Adipose tissue (tissue), 3 donors: ENCODE data around the gene TAS2R31. TPM values are rescaled to one million over a fixed set of nuclear protein-coding genes. Genes with fewer than 3 reads are reported as not detected.
"Not testable (repeated sequence)": the region's sequence is repeated elsewhere in the genome, so short reads cannot be mapped to it uniquely, and the experiment has no call there.

Source experiments
- H3K27ac ChIP-seq: one replicate; pipeline ENCODE4 v1.5.1; 2013; ENCODE audit warnings: low read depth, low read length
- WGBS, 3 donors: extraction: QIAGEN DNeasy Blood & Tissue Kit; methylation state at CpG; one replicate each; pipeline ENCODE4 v1.1.7; 2013; 5-methylcytosine and 5-hydroxymethylcytosine counted together
- polyA plus RNA-seq, 3 donors: library from polyadenylated mRNA; stranded (reverse); fragments of 200-250 nt; gene quantifications; one replicate each; pipeline ENCODE4 v1.2.3, GENCODE V29; 2013
- donor health status: healthy with polysubstance abuse.
- donor health status: Bipolar disorder and iron deficiency.
- donor health status: healthy.

Gene TAS2R31, protein sequence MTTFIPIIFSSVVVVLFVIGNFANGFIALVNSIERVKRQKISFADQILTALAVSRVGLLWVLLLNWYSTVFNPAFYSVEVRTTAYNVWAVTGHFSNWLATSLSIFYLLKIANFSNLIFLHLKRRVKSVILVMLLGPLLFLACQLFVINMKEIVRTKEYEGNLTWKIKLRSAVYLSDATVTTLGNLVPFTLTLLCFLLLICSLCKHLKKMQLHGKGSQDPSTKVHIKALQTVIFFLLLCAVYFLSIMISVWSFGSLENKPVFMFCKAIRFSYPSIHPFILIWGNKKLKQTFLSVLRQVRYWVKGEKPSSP
- polyA plus RNA-seq: under 1 TPM; 0.06 to 0.67 (median 0.12) TPM

DNA sequence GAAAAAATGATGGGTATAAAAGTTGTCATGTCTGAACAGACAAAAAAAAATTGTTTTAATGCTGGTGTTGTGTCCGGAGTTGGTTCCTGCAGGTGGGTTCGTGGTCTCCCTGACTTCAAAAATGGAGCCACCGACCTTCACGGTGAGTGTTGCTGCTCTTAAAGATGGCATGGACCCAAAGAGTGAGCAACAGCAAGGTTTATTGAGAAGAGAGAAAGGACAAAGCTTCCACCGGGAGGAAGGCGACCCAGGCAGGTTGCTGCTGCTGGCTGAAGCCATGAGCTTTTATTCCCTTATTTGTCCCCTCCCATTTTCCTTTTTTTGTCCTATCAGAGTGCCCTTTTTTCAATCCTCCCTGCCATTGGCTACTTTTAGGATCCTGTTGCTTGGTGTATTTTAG, at the start of gene TAS2R31:
TSS of gene TAS2R31 (minus strand) at position 101 of the 400 bp plus-strand sequence. CDS start at position 29, 72 bp downstream.
- H3K27ac ChIP-seq: no peak within 1 kb of the TSS
- 97 to 99% (median 98%) methylated on average over 6 of the region's 6 CpGs for WGBS, 3 donors

DNA sequence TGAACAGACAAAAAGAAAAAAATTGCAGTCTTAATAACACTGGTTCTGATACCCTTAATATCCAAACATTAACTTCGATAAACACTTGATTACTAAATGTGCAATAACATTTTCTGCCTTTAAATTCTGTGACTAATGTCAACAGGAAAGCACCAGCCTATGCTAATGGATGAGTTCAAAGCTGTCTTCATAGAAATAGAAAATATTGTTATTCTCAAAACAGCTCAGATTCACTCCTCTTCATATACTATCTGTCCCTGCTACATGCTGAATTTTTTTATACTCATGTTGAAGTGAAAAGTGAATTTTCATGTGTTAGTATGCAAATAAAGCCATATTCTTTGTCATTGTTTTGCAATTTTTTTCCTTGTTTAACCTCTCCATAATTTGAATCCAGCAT, 47.0 kb upstream of the TAS2R31 start:
- 94 to 100% (median 100%) methylated on average over 1 of the region's 1 CpG for WGBS, 3 donors
- no peak overlapping the region for H3K27ac ChIP-seq

GRCh38 chr12:11075642-11076041, 44.4 kb upstream of the TAS2R31 start:
- WGBS, 3 donors: 0 to 82% (median 75%) methylated on average over 2 to 3 of the region's 3 CpGs
- H3K27ac ChIP-seq: no peak overlapping the region

- no peak overlapping the region for H3K27ac ChIP-seq
Observed at GRCh38 chr12:11071414-11071813, 40.2 kb upstream of the TAS2R31 start.

GRCh38 chr12:11070999-11071398, 39.8 kb upstream of the TAS2R31 start:
- no peak overlapping the region for H3K27ac ChIP-seq
- WGBS, 3 donors: 65 to 86% methylated on average over 1 of the region's 1 CpG; no CpG with 5 or more reads in 1 of the 3 donors

More at GRCh38 chr12:11071414-11071813, 40.2 kb upstream of the TAS2R31 start:
- WGBS, 3 donors: 46 to 65% (median 48%) methylated on average over 4 of the region's 4 CpGs

DNA sequence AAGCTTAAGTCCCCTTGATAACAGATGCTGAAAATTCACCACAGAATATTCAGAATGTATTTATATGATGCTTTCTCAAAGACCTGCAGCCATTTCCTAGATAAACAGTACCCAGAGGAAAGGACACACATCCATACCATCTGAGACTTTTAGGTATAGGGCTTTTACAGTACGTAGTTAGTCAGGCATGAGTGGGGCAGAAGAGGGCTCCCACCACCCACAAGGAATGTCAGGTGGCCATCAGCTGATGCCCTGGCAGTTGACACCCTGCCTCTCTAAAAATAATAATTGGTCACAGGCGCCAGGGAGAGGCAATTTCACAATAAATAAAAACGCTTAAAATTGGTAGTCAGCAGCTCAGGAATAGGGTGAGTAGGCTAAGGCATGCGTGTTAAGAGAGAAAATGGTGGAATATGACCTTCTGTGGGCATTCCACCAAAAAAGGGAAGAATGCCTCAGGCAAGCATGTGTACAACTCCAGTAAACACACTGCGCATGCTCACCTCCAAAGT, 38.7 kb upstream of the TAS2R31 start:
- no peak overlapping the region for H3K27ac ChIP-seq
- WGBS, 3 donors: 78 to 90% (median 87%) methylated on average over 5 of the region's 5 CpGs

DNA sequence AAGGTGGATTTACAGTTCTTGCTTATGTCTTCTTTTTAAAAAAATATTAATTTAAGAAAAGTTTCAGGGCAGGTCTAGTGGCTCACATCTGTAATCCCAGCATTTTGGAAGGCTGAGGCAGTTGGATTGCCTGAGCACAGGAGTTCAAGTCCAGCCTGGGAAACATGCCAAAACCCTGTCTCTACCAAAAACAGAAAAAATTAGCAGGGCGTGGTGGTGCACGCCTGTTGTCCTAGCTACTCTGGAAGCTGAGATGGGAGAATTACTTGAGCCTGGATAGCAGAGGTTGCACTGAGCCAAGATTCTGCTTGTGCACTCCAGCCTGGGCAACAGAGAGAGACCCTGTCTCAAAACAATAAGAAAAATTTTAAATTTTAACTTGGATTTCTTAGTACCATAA, 36.3 kb upstream of the TAS2R31 start:
- 27 to 68% (median 34%) methylated on average over 2 of the region's 2 CpGs for WGBS, 3 donors
- H3K27ac ChIP-seq: no peak overlapping the region

DNA sequence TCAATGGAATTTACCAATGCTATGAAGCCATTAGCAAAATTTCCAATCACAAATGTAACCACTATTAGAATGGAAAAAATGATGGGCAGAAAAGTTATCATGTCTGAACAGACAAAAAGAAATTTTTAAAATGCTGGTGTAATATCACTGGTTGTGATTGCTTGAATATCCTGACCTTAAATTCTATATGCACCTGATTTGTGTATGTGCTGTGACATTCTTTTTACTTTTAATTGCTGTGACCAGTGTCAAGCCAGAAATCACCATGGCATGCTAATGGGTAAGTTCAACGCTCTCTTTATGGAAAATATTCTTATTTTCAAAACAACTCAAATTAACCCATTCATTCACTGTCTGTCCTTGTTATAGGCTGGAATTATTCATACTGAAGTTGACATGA, 31.0 kb upstream of the TAS2R31 start, which contains the start of gene TAS2R46:
TSS of gene TAS2R46 (minus strand) at position 101 of the 400 bp plus-strand sequence. CDS start at position 101, 0 bp downstream.
- H3K27ac ChIP-seq: not testable (repeated sequence)
- WGBS, 3 donors: 89 to 100% (median 95%) methylated on average over 1 of the region's 1 CpG

GRCh38 chr12:11059784-11060183, 28.6 kb upstream of the TAS2R31 start:
- no peak overlapping the region for H3K27ac ChIP-seq

DNA sequence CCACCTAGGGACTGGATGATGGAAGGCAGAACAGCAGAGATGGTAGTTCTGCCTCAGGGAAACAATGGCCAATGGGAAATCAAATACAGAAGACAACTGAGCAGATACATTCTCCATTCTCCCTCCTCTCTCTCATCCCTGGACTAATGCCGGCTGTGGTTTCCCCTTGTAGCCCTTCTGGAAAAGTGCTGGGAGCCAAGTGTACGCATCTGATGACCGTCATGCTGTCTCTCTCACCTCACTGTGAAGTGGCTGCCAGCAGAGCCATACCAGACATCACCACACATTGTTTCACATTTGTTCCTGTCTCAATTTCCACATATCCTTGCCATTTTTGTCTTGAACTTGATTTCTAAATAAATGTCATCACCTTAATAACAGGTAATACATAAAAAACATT, 27.8 kb upstream of the TAS2R31 start:
- no peak overlapping the region for H3K27ac ChIP-seq
- WGBS, 3 donors: 90 to 92% (median 91%) methylated on average over 3 of the region's 3 CpGs

DNA sequence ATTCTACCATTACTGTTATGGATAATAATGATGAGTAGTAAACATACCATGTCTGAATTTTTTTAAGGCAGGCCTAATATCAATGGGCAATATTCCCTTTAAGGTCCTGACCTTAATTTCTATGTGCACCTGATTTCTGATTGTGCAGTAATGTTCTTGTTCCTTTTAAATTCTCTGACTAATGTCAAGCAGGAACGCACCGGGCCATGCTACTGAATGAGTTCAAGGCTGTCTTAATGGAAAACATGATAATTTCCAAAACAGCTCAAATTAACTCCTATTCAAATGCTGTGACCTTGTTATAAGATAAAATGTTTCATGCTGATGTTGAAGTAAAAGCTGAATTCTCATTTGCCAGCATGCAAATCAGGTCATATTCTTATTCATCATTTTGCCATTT, 24.1 kb upstream of the TAS2R31 start:
- 58 to 97% (median 95%) methylated on average over 2 of the region's 2 CpGs for WGBS, 3 donors
- no peak overlapping the region for H3K27ac ChIP-seq

GRCh38 chr12:11049806-11050531, 18.8 kb upstream of the TAS2R31 start:
- WGBS, 3 donors: 97 to 99% (median 97%) methylated on average over 7 of the region's 7 CpGs

DNA sequence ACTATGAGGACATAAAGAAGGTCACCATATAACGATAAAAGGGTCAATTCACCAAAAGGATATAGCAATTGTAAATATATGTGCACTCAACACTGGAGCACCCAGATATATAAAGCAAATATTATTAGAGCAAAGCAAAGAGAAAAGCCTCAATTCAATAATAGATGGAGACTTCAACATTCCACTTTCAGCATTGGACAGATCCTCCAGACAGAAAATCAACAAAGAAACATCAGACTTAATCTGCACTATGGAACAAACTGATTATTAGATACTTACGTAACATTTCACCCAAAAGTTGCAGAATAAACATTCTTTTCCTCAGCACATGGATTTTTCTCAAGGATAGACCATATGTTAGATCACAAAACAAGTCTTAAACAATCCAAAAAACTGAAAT, 10.2 kb upstream of the TAS2R31 start:
- H3K27ac ChIP-seq: not testable (repeated sequence)
- 49 to 90% (median 72%) methylated on average over 2 of the region's 2 CpGs for WGBS, 3 donors

More at GRCh38 chr12:11049806-11050531, 18.8 kb upstream of the TAS2R31 start:
- not testable (repeated sequence) for H3K27ac ChIP-seq

DNA sequence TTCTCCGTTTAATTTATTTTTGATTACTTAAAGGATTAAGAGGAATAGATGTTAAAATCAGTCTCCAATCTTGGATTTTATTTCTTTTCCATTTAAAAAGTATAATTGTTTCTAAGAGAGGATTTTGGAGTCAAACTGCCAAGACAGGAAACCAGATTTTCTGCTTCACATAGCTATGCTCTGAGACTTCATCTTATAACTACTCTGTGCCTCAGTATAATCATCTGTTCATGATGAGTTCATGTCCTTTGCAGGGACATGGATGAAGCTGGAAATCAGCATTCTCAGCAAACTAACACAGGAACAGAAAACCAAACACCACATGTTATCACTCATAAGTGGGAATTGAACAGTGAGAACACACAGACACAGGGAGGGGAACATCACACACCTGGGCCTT, 9.0 kb upstream of the TAS2R31 start:
- H3K27ac ChIP-seq: no peak overlapping the region
- WGBS, 3 donors: 87 to 94% (median 89%) methylated on average over 1 of the region's 1 CpG

GRCh38 chr12:11039171-11039570, 8.0 kb upstream of the TAS2R31 start:
- no peak overlapping the region for H3K27ac ChIP-seq
- WGBS, 3 donors: 51 to 82% (median 62%) methylated on average over 3 of the region's 3 CpGs

DNA sequence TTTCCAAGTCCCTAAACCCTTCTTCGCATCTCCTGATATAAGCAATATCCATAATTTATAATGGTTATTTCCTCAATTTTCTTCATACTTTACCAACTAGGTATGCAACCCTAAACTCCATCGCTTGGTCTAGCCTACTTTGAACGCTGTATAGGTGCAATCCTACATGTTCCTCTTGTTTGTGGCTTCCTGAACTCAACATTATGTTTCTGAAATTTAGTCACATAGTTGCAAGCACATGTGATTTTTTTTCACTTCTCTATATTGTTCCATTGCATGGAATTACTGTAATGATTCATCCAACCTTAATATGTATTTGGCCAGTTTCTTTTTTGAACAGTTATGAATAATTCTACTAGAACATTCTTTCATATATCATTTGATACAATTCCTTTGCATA, 2.8 kb upstream of the TAS2R31 start:
- no CpG with 5 or more reads among the region's 3 CpGs for WGBS, 3 donors
- not testable (repeated sequence) for H3K27ac ChIP-seq

GRCh38 chr12:11026118-11026517, 5.1 kb downstream of the TAS2R31 start:
- 93 to 95% (median 94%) methylated on average over 6 of the region's 6 CpGs for WGBS, 3 donors

GRCh38 chr12:11023387-11023786, 7.8 kb downstream of the TAS2R31 start:
- WGBS, 3 donors: 53 to 91% (median 84%) methylated on average over 2 of the region's 2 CpGs
- H3K27ac ChIP-seq: no peak overlapping the region

More at GRCh38 chr12:11026118-11026517, 5.1 kb downstream of the TAS2R31 start:
- no peak overlapping the region for H3K27ac ChIP-seq

- WGBS, 3 donors: 89 to 95% (median 94%) methylated on average over 1 of the region's 1 CpG
- H3K27ac ChIP-seq: no peak within 1 kb of the TSS
Observed at GRCh38 chr12:11022520-11022919, 8.7 kb downstream of the TAS2R31 start, which contains the start of gene TAS2R19. Gene TAS2R19 (minus strand): TSS chr12:11022620. CDS start chr12:11022571, 49 bp downstream.
